ENCODE data around the gene TMC7. TPM values are rescaled to one million over a fixed set of nuclear protein-coding genes. Genes with fewer than 3 reads are reported as not detected.

The TMC7 gene
- total and polyA plus RNA-seq, 4 donors, result 1.5 to 7.0 (median 3.0) TPM

DNA sequence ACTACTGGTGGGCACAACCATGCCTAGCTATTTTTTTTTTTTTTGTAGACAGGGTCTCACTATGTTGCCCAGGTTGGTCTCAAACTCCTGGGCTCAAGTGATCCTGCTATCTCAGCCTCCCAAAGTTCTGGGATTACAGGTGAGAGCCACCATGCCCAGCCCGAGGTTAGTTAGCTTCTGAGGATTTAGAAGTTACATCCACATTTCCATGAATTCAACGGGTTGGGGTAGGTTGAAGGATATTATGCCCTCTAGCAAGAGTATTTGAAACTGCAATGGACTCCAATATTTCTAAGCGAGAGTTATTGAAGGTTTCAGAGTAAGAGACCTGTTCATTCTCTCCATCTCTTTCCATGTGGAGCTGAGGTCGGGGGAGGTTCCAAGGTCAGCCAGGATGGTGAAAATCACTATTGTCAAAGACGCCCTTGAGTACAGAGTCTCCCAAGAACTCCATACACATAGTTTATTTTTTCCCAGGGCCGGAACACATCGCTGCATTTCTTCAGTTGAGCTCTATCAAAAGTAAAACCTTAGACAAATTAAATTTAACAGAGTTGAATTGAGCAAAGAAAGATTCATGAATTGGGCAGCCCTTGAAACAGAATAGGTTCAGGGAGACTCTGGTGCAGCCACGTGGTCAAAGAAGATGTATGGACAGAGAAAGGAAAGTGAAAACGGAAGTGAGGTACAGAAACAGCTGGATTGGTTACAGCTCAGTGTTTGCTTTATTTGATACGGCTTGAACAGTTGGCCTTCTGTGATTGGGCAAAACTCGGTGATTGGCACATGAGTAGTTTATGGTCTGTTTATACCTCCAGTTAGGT is 111.0 kb downstream of the TMC7 start:
- no peak for ATAC-seq (ENCODE audit: insufficient read depth, low FRiP score)
- 70 to 76% methylated on average over 11 of the region's 11 CpGs for WGBS, 2 donors

DNA sequence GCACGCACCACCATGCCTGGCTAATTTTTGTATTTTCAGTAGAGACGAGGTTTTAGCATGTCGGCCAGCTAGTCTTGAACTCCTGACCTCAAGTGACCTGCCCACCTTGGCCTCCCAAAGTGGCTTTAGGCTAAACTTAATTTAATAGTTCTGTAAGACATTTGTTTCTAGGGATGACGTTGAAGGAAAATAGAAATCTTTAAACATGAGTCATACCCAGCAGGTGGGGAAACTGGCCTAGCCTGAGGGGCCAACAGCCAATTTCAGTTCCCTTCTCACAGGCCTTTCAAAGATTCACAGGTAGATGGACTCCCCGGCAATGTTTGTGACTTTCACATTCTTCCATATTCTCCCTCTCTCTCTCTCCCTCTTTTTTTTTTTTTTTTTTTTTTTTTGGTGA is 111.9 kb downstream of the TMC7 start:
- Histone ChIP-seq H3K27me3 (ENCODE audit: control insufficient read depth in 3 of 3, insufficient read depth in 3 of 3, low read length in 2 of 3) (no peaks in the 10 kb centered on the region), H3K4me1 (ENCODE audit: control insufficient read depth in 5 of 5, insufficient read depth in 5 of 5, low read length in 5 of 5) (peaks cover 0 to 4% (median 0%) of the 10 kb centered on the region in 5 donors), H3K27ac (ENCODE audit: low read depth in 1 of 2, low read length in 1 of 2) (no peak overlapping the region), H3K36me3 (ENCODE audit: control insufficient read depth in 4 of 4, insufficient read depth in 4 of 4, low read length in 4 of 4) (no peaks in the 10 kb centered on the region), H3K9me3 (ENCODE audit: control insufficient read depth in 4 of 4, insufficient read depth in 3 of 4, low read length in 3 of 4) (peaks cover 0 to 1% (median 0%) of the 10 kb centered on the region in 4 donors), H3K4me3 (no peak overlapping the region), H3K9ac (ENCODE audit: insufficient read depth in 1 of 2, low read length in 2 of 2) (no peak overlapping the region)
- TF ChIP-seq, protein P1, sequence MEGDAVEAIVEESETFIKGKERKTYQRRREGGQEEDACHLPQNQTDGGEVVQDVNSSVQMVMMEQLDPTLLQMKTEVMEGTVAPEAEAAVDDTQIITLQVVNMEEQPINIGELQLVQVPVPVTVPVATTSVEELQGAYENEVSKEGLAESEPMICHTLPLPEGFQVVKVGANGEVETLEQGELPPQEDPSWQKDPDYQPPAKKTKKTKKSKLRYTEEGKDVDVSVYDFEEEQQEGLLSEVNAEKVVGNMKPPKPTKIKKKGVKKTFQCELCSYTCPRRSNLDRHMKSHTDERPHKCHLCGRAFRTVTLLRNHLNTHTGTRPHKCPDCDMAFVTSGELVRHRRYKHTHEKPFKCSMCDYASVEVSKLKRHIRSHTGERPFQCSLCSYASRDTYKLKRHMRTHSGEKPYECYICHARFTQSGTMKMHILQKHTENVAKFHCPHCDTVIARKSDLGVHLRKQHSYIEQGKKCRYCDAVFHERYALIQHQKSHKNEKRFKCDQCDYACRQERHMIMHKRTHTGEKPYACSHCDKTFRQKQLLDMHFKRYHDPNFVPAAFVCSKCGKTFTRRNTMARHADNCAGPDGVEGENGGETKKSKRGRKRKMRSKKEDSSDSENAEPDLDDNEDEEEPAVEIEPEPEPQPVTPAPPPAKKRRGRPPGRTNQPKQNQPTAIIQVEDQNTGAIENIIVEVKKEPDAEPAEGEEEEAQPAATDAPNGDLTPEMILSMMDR (IDR thresholded peaks at IDR 0.05; ENCODE audit: control extremely low read depth, extremely low read depth), result no peak
- no peak for ATAC-seq (ENCODE audit: insufficient read depth, low FRiP score)
- 90% methylated on average over 5 of the region's 5 CpGs for WGBS, 2 donors
- DNase-seq, result no peak

More for the DNA sequence above, 111.0 kb downstream of the TMC7 start:
- Histone ChIP-seq H3K27me3 (ENCODE audit: control insufficient read depth in 3 of 3, insufficient read depth in 3 of 3, low read length in 2 of 3) (no peaks in the 10 kb centered on the region), H3K4me3 (no peak overlapping the region), H3K27ac (ENCODE audit: low read depth in 1 of 2, low read length in 1 of 2) (no peak overlapping the region), H3K9me3 (ENCODE audit: control insufficient read depth in 4 of 4, insufficient read depth in 3 of 4, low read length in 3 of 4) (peaks cover 0 to 1% (median 0%) of the 10 kb centered on the region in 4 donors), H3K4me1 (ENCODE audit: control insufficient read depth in 5 of 5, insufficient read depth in 5 of 5, low read length in 5 of 5) (peaks cover 0 to 4% (median 0%) of the 10 kb centered on the region in 5 donors), H3K9ac (ENCODE audit: insufficient read depth in 1 of 2, low read length in 2 of 2) (no peak overlapping the region), H3K36me3 (ENCODE audit: control insufficient read depth in 4 of 4, insufficient read depth in 4 of 4, low read length in 4 of 4) (no peaks in the 10 kb centered on the region)
- DNase-seq, result no peak
- TF ChIP-seq, protein P1 (IDR thresholded peaks at IDR 0.05; ENCODE audit: control extremely low read depth, extremely low read depth), result no peak

DNA sequence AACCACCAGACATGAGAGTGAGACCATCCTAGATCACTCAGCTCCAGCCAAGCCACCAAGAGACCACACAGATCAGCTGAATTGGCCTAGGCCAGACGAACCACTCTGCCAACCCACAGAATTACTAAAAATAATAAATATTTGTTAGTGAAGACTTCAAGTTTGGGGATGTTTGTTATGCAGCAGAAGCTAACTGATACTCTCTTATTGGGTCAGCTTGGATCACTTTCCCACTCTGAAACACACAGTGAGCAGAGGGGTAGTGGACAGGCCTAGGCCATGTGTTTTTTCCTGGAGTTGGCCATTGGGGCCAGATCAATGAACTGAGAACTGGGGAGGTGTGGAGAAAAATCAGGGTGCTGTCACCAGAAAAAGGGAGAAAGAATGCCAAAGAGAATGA is 114.4 kb downstream of the TMC7 start:
- no peaks in the 10 kb centered on the region for H3K36me3 ChIP-seq (ENCODE audit: control insufficient read depth in 4 of 4, insufficient read depth in 4 of 4, low read length in 4 of 4)
- H3K27me3 ChIP-seq (ENCODE audit: control insufficient read depth in 3 of 3, insufficient read depth in 3 of 3, low read length in 2 of 3), result no peaks in the 10 kb centered on the region
- H3K9ac ChIP-seq (ENCODE audit: insufficient read depth in 1 of 2, low read length in 2 of 2), result no peak overlapping the region
- DNase-seq (no peak), ATAC-seq (ENCODE audit: insufficient read depth, low FRiP score) (no peak)
- H3K27ac ChIP-seq (ENCODE audit: low read depth in 1 of 2, low read length in 1 of 2), result no peak overlapping the region
- TF ChIP-seq, protein P1 (IDR thresholded peaks at IDR 0.05; ENCODE audit: control extremely low read depth, extremely low read depth), result no peak
- H3K4me3 ChIP-seq, result no peak overlapping the region
- 90 to 97% methylated on average over 1 of the region's 1 CpG for WGBS, 2 donors
- peaks cover 0 to 11% (median 0%) of the 10 kb centered on the region in 5 donors for H3K4me1 ChIP-seq (ENCODE audit: control insufficient read depth in 5 of 5, insufficient read depth in 5 of 5, low read length in 5 of 5)
- peaks cover 0 to 1% (median 0%) of the 10 kb centered on the region in 4 donors for H3K9me3 ChIP-seq (ENCODE audit: control insufficient read depth in 4 of 4, insufficient read depth in 3 of 4, low read length in 3 of 4)
